OCI-LY3 (cell line): Measurements from ENCODE around the gene SPATS2L.

Source experiments
- H2AFZ ChIP-seq: fragments of 200-600, 300-600 bp; shearing (Covaris generic); 2 replicates; pipeline ENCODE4 v1.6.0; 2014; ENCODE audit warnings: antibody characterized with exemption, low read depth, low read length
- H3K27ac ChIP-seq: fragments of 200-600, 300-600 bp; sonication (generic); 2 replicates; pipeline ENCODE4 v1.5.1; 2014; ENCODE audit warnings: mild to moderate bottlenecking, low read length, moderate library complexity, mixed read lengths
- H3K27me3 ChIP-seq: fragments of 200-600, 300-600 bp; sonication (generic); 2 replicates; pipeline ENCODE4 v1.6.1; 2014; ENCODE audit warnings: low read depth, low read length, mixed read lengths
- H3K36me3 ChIP-seq: fragments of 200-600, 300-600 bp; sonication (generic); replicated peaks from 2 replicates; pipeline ENCODE3; 2014; ENCODE audit warnings: low read depth, low read length, mixed read lengths
- H3K4me1 ChIP-seq: fragments of 300-600, 200-600 bp; sonication (generic); 2 replicates; pipeline ENCODE4 v1.6.1; 2014; ENCODE audit warnings: low read length, mixed read lengths
- H3K4me2 ChIP-seq: fragments of 200-600, 300-600 bp; sonication (generic); 2 replicates; pipeline ENCODE4 v1.6.1; 2014; ENCODE audit warnings: low read length, mixed read lengths
- H3K4me3 ChIP-seq: fragments of 300-600, 200-600 bp; sonication (generic); 2 replicates; pipeline ENCODE4 v1.5.1; 2014; ENCODE audit warnings: antibody characterized with exemption, mild to moderate bottlenecking, low read length, moderate library complexity
- H3K79me2 ChIP-seq: fragments of 300-600, 200-600 bp; shearing (Covaris generic); 2 replicates; pipeline ENCODE4 v1.6.1; 2014; ENCODE audit warnings: mild to moderate bottlenecking, low read length, mixed read lengths
- H3K9ac ChIP-seq: fragments of 300-600, 200-600 bp; shearing (Covaris generic); 2 replicates; pipeline ENCODE4 v1.6.0; 2014; ENCODE audit warnings: mild to moderate bottlenecking, low read length, moderate library complexity
- H3K9me3 ChIP-seq: fragments of 200-600, 300-600 bp; shearing (Covaris generic); 2 replicates; pipeline ENCODE4 v1.6.1; 2014; ENCODE audit warnings: low read length, mixed read lengths; ENCODE audit not compliant: insufficient read depth
- H4K20me1 ChIP-seq: fragments of 200-600, 300-600 bp; sonication (generic); 2 replicates; pipeline ENCODE4 v1.6.1; 2016; ENCODE audit warnings: low read length, mixed read lengths; ENCODE audit not compliant: insufficient read depth
- EZH2phosphoT487 ChIP-seq: fragments of 200-600 bp; shearing (Covaris generic); IDR thresholded peaks from 2 replicates; pipeline ENCODE4 v1.6.1; 2018; ENCODE audit warnings: antibody characterized with exemption, mixed run types, low read depth
- TF ChIP-seq, protein P1 (sequence below): fragments of 200-600, 300-600 bp; sonication (generic); IDR thresholded peaks from 2 replicates; pipeline ENCODE4 v1.5.1; 2014; ENCODE audit warnings: antibody characterized with exemption, low read length, low read depth

The SPATS2L gene

DNA sequence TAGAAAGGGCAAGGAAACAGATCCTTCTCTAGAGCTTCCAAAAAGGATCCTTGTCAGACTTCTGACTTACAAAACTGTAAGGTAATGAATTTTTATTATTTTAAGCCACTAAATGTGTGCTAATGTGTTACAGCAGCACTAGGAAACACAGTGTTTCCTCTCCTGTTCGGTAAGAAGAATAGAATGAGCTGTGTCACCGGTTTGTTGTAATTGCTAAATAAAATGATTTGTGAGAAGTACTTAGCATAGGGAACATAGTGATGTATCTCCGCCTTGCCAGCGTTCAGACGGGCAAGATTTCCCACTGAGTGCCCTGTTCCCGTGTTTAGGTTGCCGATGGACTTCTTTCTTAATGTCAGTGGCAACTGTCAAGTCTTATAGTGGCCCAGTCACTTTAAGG, 57.6 kb downstream of the SPATS2L start:
- Histone ChIP-seq H3K79me2 (no peaks in the 10 kb centered on the region), H4K20me1 (no peaks in the 10 kb centered on the region), H3K4me2 (no peak overlapping the region), H3K9me3 (no peaks in the 10 kb centered on the region), H3K4me3 (no peak overlapping the region), H3K27me3 (peaks cover 7% of the 10 kb centered on the region; the same call in 1 of the 2 replicates), H3K9ac (no peak overlapping the region), H2AFZ (no peak overlapping the region), H3K4me1 (no peaks in the 10 kb centered on the region), H3K36me3 (no peaks in the 10 kb centered on the region), H3K27ac (no peak overlapping the region)
- TF ChIP-seq, protein P1, sequence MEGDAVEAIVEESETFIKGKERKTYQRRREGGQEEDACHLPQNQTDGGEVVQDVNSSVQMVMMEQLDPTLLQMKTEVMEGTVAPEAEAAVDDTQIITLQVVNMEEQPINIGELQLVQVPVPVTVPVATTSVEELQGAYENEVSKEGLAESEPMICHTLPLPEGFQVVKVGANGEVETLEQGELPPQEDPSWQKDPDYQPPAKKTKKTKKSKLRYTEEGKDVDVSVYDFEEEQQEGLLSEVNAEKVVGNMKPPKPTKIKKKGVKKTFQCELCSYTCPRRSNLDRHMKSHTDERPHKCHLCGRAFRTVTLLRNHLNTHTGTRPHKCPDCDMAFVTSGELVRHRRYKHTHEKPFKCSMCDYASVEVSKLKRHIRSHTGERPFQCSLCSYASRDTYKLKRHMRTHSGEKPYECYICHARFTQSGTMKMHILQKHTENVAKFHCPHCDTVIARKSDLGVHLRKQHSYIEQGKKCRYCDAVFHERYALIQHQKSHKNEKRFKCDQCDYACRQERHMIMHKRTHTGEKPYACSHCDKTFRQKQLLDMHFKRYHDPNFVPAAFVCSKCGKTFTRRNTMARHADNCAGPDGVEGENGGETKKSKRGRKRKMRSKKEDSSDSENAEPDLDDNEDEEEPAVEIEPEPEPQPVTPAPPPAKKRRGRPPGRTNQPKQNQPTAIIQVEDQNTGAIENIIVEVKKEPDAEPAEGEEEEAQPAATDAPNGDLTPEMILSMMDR: no peak
- TF ChIP-seq EZH2phosphoT487: no peak

DNA sequence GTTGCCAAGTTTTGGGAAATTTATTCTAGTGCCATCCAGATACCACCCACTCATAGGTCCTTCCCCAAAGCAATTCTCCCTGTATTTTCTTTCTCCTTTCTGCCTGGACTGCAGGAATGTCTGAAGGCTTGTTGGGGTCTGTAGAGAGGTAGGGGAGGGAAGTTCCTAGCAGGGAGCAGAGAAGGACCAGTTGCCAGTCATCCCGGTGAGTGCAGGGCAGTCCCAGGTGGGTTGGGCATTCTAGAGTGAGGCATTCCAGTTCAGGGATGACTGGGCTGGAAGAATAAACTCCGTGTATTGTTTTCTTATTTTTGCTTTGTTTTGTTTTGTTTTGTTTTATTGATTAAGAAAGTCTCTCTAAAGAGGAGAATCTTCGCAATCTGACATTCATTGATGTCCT, 58.1 kb downstream of the SPATS2L start:
- H3K36me3 ChIP-seq: no peaks in the 10 kb centered on the region
- no peaks in the 10 kb centered on the region for H3K79me2 ChIP-seq
- no peaks in the 10 kb centered on the region for H3K4me1 ChIP-seq
- 0 out of 2 replicates have a peak, but pooled peaks cover 2% of the 10 kb centered on the region for H3K27me3 ChIP-seq
- no peak for TF ChIP-seq EZH2phosphoT487
- TF ChIP-seq, protein P1: no peak
- no peak overlapping the region for H3K9ac ChIP-seq
- H4K20me1 ChIP-seq: no peaks in the 10 kb centered on the region
- H3K4me2 ChIP-seq: no peak overlapping the region
- no peak overlapping the region for H2AFZ ChIP-seq
- H3K9me3 ChIP-seq: no peaks in the 10 kb centered on the region
- H3K27ac ChIP-seq: no peak overlapping the region
- H3K4me3 ChIP-seq: no peak overlapping the region

DNA sequence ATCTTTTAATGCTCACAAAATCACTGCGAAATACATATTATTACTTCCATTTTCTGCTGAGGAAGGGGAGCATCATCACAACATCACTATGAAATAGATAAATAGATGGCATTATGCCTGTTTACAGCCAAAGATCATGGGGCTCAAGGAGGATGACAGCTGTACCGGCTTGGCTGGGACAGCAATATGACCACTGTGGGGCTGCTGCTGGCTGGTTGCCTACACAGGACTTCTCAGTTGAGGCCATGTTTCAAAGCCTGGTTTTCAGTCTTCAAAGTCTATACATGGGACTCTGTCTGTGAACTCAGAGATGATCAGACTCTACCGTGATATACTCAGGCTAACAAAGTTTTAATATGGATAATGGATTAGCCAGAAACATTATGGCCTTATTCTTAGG, 58.7 kb downstream of the SPATS2L start:
- Histone ChIP-seq H4K20me1 (no peaks in the 10 kb centered on the region), H3K27ac (no peak overlapping the region), H3K27me3 (0 out of 2 replicates have a peak, but pooled peaks cover 2% of the 10 kb centered on the region), H3K4me1 (no peaks in the 10 kb centered on the region), H3K36me3 (no peaks in the 10 kb centered on the region), H3K4me2 (no peak overlapping the region), H2AFZ (no peak overlapping the region), H3K79me2 (no peaks in the 10 kb centered on the region), H3K9me3 (no peaks in the 10 kb centered on the region), H3K4me3 (no peak overlapping the region), H3K9ac (no peak overlapping the region)
- TF ChIP-seq, protein P1: no peak
- no peak for TF ChIP-seq EZH2phosphoT487

DNA sequence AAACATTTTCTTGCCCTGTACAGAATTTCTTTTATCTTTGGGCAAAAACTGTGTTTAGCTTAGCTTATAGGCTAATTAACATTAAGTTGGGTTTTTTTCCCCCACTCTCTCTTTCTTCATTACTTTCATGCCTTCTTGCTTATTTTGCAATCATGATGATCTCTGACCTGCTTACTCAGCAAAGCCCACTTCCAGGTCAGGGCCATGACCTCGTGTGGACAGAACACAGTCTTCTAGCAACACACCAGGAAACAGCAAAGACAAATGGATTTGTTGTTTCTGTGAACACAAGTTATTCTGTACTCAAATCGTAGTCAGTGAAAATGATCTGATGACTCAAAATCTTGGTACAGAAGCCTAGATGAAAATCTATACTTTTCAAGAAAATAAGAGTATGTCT, 60.7 kb downstream of the SPATS2L start:
- Histone ChIP-seq H3K4me1 (no peaks in the 10 kb centered on the region), H3K79me2 (no peaks in the 10 kb centered on the region), H3K36me3 (no peaks in the 10 kb centered on the region), H3K9ac (no peak overlapping the region), H3K27ac (no peak overlapping the region), H3K4me3 (no peak overlapping the region), H3K4me2 (no peak overlapping the region), H3K27me3 (peaks cover 10% of the 10 kb centered on the region; the same call in 1 of the 2 replicates), H2AFZ (no peak overlapping the region), H4K20me1 (no peaks in the 10 kb centered on the region), H3K9me3 (no peaks in the 10 kb centered on the region)
- TF ChIP-seq, protein P1: no peak
- TF ChIP-seq EZH2phosphoT487: no peak
